OCI-M2 (cell line): ENCODE measurements around the gene POTEI.
"Not testable (repeated sequence)": the region's sequence is repeated elsewhere in the genome, so short reads cannot be mapped to it uniquely, and the experiment has no call there.

ENCODE experiments used
- DNase-seq: peaks from one replicate; lab custom pipeline; 2025; ENCODE audit not compliant: unreplicated experiment; lab: John Stamatoyannopoulos, UW

Gene POTEI

GRCh38 chr2:130491073-130491472 is 18.1 kb downstream of the POTEI start:
- DNase-seq: not testable (repeated sequence)

GRCh38 chr2:130455413-130455812 is 53.7 kb downstream of the POTEI start:
- not testable (repeated sequence) for DNase-seq

DNA sequence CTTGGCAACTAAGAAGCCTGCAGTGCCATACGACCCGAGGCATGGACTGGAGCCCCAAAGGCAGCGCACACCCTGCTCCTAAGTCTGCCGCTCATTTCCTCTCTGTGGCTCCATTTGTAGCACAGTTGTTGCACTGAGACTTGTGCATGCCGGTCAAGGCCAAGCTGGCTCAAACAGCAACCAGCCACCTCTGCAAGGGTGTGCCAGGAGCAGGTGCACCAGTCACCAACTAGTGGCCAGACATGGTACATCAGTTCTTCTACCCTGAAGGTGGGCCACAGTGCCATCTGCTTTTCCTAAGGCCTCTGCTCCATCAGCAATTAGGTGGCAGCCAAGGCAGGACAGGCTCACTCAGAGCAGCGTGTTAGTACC is 54.4 kb downstream of the POTEI start:
- not testable (repeated sequence) for DNase-seq

DNA sequence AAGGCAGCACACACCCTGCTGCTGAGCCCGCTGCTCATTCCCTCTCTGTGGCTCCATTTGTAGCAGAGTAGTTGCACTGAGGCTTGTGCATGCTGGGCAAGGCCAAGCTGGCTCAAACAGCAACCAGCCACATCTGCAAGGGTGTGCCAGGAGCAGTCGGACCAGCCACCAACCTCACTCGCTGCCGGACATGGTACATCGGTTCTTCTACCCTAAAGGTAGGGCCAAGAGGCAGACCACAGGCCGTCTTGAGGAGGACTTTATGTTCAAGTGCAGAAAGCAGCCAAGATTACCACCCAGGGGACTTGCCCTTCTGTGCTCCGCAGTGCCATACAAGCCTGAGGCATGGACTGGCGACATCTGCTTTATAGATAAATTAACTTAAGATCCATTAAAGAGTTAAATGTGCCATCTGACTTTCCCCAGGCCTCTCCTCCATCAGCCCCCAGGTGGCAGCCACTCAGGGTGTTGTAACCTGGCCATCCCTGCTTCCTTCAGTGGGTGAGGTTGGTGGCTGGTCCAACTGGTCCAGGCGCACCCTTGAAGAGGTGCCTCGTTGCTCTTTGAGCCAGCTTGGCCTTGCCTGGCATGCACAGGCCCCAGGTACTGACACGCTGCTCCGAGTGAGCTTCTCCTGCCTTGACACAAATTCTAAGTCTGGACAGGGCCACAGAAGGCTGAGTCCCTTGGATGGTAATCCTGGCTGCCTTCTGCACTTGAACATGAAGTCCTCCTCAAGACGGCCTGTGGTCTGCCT is 55.0 kb downstream of the POTEI start:
- DNase-seq: not testable (repeated sequence)

GRCh38 chr2:130452897-130453296 is 56.2 kb downstream of the POTEI start:
- not testable (repeated sequence) for DNase-seq

GRCh38 chr2:130451823-130452222 is 57.3 kb downstream of the POTEI start:
- DNase-seq: not testable (repeated sequence)

DNA sequence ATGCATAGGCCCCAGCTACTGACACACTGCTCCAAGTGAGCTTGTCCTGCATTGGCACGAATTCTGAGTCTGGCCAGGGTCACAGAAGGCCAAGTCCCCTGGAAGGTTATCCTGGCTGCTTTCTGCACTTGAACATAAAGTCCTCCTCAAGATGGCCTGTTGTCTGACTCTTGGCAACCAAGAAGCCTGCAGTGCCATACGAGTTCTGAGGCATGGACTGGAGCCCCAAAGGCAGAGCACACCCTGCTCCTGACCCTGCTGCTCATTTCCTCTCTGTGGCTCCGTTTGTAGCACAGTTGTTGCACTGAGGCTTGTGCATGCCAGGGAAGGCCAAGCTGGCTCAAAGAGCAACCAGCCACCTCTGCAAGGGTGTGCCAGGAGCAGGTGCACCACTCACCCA is 57.9 kb downstream of the POTEI start:
- DNase-seq: not testable (repeated sequence)

- DNase-seq: not testable (repeated sequence)
Observed at GRCh38 chr2:130450366-130450765, 58.8 kb downstream of the POTEI start.

- DNase-seq: not testable (repeated sequence)
Observed at GRCh38 chr2:130427631-130428030, 81.5 kb downstream of the POTEI start.

- not testable (repeated sequence) for DNase-seq
Observed at GRCh38 chr2:130418845-130419244, 90.3 kb downstream of the POTEI start.

- DNase-seq: not testable (repeated sequence)
Observed at GRCh38 chr2:130416693-130417092, 92.4 kb downstream of the POTEI start.
